Right atrium auricular region (tissue), 2 donors: ENCODE data around the gene STX18. TPM values are rescaled to one million over a fixed set of nuclear protein-coding genes. Genes with fewer than 3 reads are reported as not detected.

ENCODE experiments used
- DNase-seq: peaks from one replicate; pipeline ENCODE4 v3.0.0-alpha.2; 2019; ENCODE audit warnings: low spot score
- H3K27ac ChIP-seq, 2 donors: fragments of 200-600 bp; sonication (generic); 1 replicate in 1 of 2; 2 replicates in 1 of 2; pipeline ENCODE4 v1.5.1; 2016 to 2019
- H3K27me3 ChIP-seq, 2 donors: fragments of 200-600 bp; sonication (generic); one replicate each; pipeline versions ENCODE4 v1.5.1 to v1.6.0; 2017 to 2019
- H3K36me3 ChIP-seq: fragments of 200-600 bp; sonication (generic); one replicate; pipeline ENCODE4 v1.5.1; 2016
- H3K4me1 ChIP-seq, 2 donors: fragments of 200-600 bp; sonication (generic); one replicate each; pipeline versions ENCODE4 v1.5.1 to v1.6.0; 2017 to 2019
- H3K4me3 ChIP-seq, 2 donors: fragments of 200-600 bp; sonication (generic); 1 replicate in 1 of 2; 2 replicates in 1 of 2; pipeline ENCODE4 v1.5.1; 2017 to 2019; ENCODE audit warnings: mild to moderate bottlenecking in 1 of 2, moderate library complexity in 1 of 2
- H3K9me3 ChIP-seq, 2 donors: fragments of 200-600 bp; sonication (generic); one replicate each; pipeline ENCODE4 v1.5.1; 2019
- total RNA-seq, 2 donors: library from RNA; depleted of rRNA; stranded (reverse); fragments of >200 nt; gene quantifications; one replicate each; pipeline ENCODE4 v1.1.0, GENCODE V29; 2016
- TF ChIP-seq, protein P1 (sequence below), 2 donors: fragments of 200-600 bp; sonication (generic); IDR thresholded peaks; one replicate each; pipeline ENCODE4 v1.5.1; 2019; ENCODE audit warnings: antibody characterized with exemption in 2 of 2

STX18 gene
- total RNA-seq = 10 to 100 TPM in 1 of 2 donors, 1 to 10 TPM in 1; 8.8 to 10.8 TPM

GRCh38 chr4:4541661-4542570 is at the start of gene STX18:
STX18 (minus strand) TSS chr4:4542048; CDS start chr4:4541964, 84 bp downstream.
- Histone ChIP-seq H3K4me3 (peak within 1 kb of the TSS; percentile 92 to 97), H3K36me3 (peaks cover 3% of the 10 kb centered on the region), H3K27ac (peak within 1 kb of the TSS; percentile 72 to 90), H3K27me3 (no peaks in the 10 kb centered on the region), H3K9me3 (no peaks in the 10 kb centered on the region), H3K4me1 (peaks cover 0 to 28% of the 10 kb centered on the region in 2 donors)
- peak; percentile 83 for DNase-seq
- TF ChIP-seq, protein P1, sequence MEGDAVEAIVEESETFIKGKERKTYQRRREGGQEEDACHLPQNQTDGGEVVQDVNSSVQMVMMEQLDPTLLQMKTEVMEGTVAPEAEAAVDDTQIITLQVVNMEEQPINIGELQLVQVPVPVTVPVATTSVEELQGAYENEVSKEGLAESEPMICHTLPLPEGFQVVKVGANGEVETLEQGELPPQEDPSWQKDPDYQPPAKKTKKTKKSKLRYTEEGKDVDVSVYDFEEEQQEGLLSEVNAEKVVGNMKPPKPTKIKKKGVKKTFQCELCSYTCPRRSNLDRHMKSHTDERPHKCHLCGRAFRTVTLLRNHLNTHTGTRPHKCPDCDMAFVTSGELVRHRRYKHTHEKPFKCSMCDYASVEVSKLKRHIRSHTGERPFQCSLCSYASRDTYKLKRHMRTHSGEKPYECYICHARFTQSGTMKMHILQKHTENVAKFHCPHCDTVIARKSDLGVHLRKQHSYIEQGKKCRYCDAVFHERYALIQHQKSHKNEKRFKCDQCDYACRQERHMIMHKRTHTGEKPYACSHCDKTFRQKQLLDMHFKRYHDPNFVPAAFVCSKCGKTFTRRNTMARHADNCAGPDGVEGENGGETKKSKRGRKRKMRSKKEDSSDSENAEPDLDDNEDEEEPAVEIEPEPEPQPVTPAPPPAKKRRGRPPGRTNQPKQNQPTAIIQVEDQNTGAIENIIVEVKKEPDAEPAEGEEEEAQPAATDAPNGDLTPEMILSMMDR (IDR thresholded peaks at IDR 0.05) = no peak

- no peaks in the 10 kb centered on the region for H3K36me3 ChIP-seq
- no peaks in the 10 kb centered on the region for H3K27me3 ChIP-seq
- TF ChIP-seq, protein P1 (IDR thresholded peaks at IDR 0.05) = no peak
- no peak overlapping the region for H3K27ac ChIP-seq
- no peaks in the 10 kb centered on the region for H3K4me1 ChIP-seq
- H3K9me3 ChIP-seq = peaks cover 0 to 13% of the 10 kb centered on the region in 2 donors
- H3K4me3 ChIP-seq = no peak overlapping the region
- DNase-seq = no peak
Observed at GRCh38 chr4:4591071-4591470, 49.2 kb upstream of the STX18 start.

DNA sequence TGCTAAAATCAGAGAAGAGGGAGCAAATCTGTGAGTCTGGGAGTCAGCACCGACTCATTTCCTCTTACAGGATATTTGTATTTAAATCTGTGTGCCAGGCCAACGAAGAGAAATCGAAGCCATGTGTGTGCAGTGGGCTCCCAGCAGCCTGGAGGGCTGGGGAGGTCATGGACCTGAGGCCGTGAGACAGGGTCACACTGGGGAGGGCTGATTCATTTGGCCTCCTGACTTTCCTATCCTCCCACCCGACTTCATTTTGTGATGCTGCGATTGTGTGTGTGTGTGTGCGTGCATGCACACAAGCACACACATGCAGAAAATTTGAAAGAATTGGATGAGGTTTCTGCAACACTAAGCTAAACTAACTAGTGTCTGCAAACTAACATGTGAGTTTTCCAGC is 48.7 kb upstream of the STX18 start:
- no peaks in the 10 kb centered on the region for H3K27me3 ChIP-seq

DNA sequence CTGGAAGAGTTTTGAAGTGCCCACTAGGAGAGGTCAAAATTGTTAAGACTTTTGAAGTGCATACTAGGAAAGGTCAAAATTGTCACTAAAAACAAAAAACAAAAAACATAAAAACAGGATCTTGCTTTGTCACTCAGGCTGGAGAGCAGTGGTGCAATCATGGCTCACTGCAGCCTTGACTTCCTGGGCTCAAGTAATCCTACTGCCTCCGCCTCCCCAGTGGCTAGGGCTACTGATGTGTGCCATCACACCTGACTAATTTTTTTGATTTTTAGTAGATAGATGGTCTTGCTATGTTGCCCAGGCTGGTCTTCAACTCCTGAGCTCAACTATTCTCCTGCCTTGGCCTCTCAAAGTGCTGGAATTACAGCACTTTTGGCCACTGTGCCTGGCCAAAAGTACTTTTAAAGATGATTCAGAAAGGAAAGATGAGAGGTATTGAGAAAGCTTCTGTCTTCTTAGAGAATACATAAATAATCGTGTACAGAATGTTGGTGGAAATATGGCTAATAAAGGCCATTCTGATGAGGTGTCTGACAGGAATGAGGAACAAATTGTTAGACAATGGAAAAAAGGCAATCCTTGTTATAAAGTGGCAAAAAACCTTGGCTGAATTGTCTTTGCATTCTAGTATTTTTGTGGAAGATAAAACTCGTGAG is 43.3 kb upstream of the STX18 start:
- no peak overlapping the region for H3K27ac ChIP-seq
- TF ChIP-seq, protein P1 (IDR thresholded peaks at IDR 0.05) = no peak
- no peaks in the 10 kb centered on the region for H3K27me3 ChIP-seq
- H3K9me3 ChIP-seq = peaks cover 0 to 4% of the 10 kb centered on the region in 2 donors
- no peak for DNase-seq
- H3K36me3 ChIP-seq = no peaks in the 10 kb centered on the region
- no peak overlapping the region for H3K4me3 ChIP-seq
- no peaks in the 10 kb centered on the region for H3K4me1 ChIP-seq

More for the DNA sequence above, 48.7 kb upstream of the STX18 start:
- Histone ChIP-seq H3K27ac (no peak overlapping the region), H3K4me1 (no peaks in the 10 kb centered on the region), H3K4me3 (no peak overlapping the region), H3K9me3 (peaks cover 0 to 13% of the 10 kb centered on the region in 2 donors), H3K36me3 (no peaks in the 10 kb centered on the region)
- TF ChIP-seq, protein P1 (IDR thresholded peaks at IDR 0.05) = no peak
- no peak for DNase-seq

DNA sequence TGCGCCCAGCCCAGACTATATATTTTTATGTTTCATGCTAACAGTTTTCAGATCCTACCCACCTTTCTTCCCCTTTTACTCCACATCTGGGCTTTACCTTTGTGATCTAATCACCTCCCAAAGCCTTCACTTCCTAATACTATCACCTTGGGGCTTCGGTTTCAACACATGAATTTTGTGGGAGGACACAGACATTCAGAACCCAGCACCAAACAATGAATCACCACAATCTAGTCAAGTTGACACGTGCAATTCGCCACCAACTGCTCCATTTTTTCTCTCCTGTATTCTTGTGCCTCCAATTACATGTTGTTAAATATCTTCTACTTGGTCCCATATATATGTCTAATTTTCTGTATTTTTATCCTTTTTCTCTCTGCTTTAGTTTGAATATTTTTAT is 41.8 kb upstream of the STX18 start:
- Histone ChIP-seq H3K36me3 (no peaks in the 10 kb centered on the region), H3K27ac (no peak overlapping the region), H3K4me1 (no peaks in the 10 kb centered on the region), H3K4me3 (no peak overlapping the region), H3K27me3 (no peaks in the 10 kb centered on the region), H3K9me3 (peaks cover 0 to 4% of the 10 kb centered on the region in 2 donors)
- TF ChIP-seq, protein P1 (IDR thresholded peaks at IDR 0.05) = no peak
- no peak for DNase-seq
